ENCODE results near the gene SERPINE2.

SERPINE2 gene

GRCh38 chr2:223930103-223930976 lies 108.7 kb downstream of the SERPINE2 start:
- Histone ChIP-seq H3K4me1 (ENCODE audit: control insufficient read depth in 2 of 2, insufficient read depth in 1 of 2, low read depth in 1 of 2, low read length in 2 of 2) (peaks cover 0 to 3% of the 10 kb centered on the region in 2 donors), H3K27me3 (ENCODE audit: control insufficient read depth in 3 of 3, insufficient read depth in 3 of 3, low read depth in 1 of 3, low read length in 3 of 3) (no peaks in the 10 kb centered on the region), H3K23ac (ENCODE audit: low read depth, low read length, poor library complexity) (no peak overlapping the region), H3K9ac (ENCODE audit: low read depth, low read length, poor library complexity) (no peak overlapping the region), H3K36me3 (replicated peaks in 1 of 2; ENCODE audit: control insufficient read depth in 2 of 2, insufficient read depth in 2 of 2, low read length in 2 of 2) (peaks cover 0 to 7% of the 10 kb centered on the region in 2 donors), H3K4me2 (ENCODE audit: insufficient read depth, low read length, poor library complexity, severe bottlenecking) (no peak overlapping the region), H2AFZ (ENCODE audit: low read length) (no peak overlapping the region), H3K79me1 (ENCODE audit: low read depth, low read length) (peaks cover 2% of the 10 kb centered on the region), H4K91ac (ENCODE audit: low read depth, low read length, poor library complexity) (peak overlapping the region; percentile 11), H2BK12ac (ENCODE audit: low read length) (no peak overlapping the region), H2BK5ac (ENCODE audit: low read length) (no peak overlapping the region), H3K27ac (replicated peaks; ENCODE audit: low read length) (no peak overlapping the region), H4K8ac (ENCODE audit: low read depth, low read length) (peak overlapping the region; percentile 86), H3K4me3 (ENCODE audit: low read length in 2 of 2) (no peak overlapping the region), H2AK5ac (ENCODE audit: low read depth, low read length) (no peak overlapping the region), H3K14ac (ENCODE audit: low read length) (no peak overlapping the region), H3K4ac (ENCODE audit: low read length) (no peak overlapping the region), H3K18ac (ENCODE audit: low read length) (peak overlapping the region; percentile 20), H3K9me3 (replicated peaks in 1 of 2; ENCODE audit: control insufficient read depth in 2 of 2, insufficient read depth in 1 of 2, low read depth in 1 of 2, low read length in 2 of 2) (peaks cover 0 to 11% of the 10 kb centered on the region in 2 donors), H2BK15ac (ENCODE audit: low read length) (no peak overlapping the region), H2BK120ac (ENCODE audit: low read depth, low read length) (no peak overlapping the region)
- no peak for DNase-seq (ENCODE audit: low spot score)
- WGBS, 2 donors (ENCODE audit: extremely low coverage in 2 of 2, insufficient read length in 2 of 2, insufficient replicate concordance in 1 of 2): no CpG with 5 or more reads among the region's 23 CpGs

- Histone ChIP-seq H3K36me3 (replicated peaks in 1 of 2; ENCODE audit: control insufficient read depth in 2 of 2, insufficient read depth in 2 of 2, low read length in 2 of 2) (peaks cover 0 to 10% of the 10 kb centered on the region in 2 donors), H2BK15ac (ENCODE audit: low read length) (no peak overlapping the region), H3K4me2 (ENCODE audit: insufficient read depth, low read length, poor library complexity, severe bottlenecking) (no peak overlapping the region), H2BK5ac (ENCODE audit: low read length) (no peak overlapping the region), H3K18ac (ENCODE audit: low read length) (no peak overlapping the region), H3K9me3 (replicated peaks in 1 of 2; ENCODE audit: control insufficient read depth in 2 of 2, insufficient read depth in 1 of 2, low read depth in 1 of 2, low read length in 2 of 2) (peaks cover 0 to 11% of the 10 kb centered on the region in 2 donors), H3K23ac (ENCODE audit: low read depth, low read length, poor library complexity) (no peak overlapping the region), H3K79me1 (ENCODE audit: low read depth, low read length) (no peaks in the 10 kb centered on the region), H2AFZ (ENCODE audit: low read length) (no peak overlapping the region), H4K8ac (ENCODE audit: low read depth, low read length) (no peak overlapping the region), H3K27ac (replicated peaks; ENCODE audit: low read length) (no peak overlapping the region), H3K9ac (ENCODE audit: low read depth, low read length, poor library complexity) (no peak overlapping the region), H2AK5ac (ENCODE audit: low read depth, low read length) (no peak overlapping the region), H2BK12ac (ENCODE audit: low read length) (no peak overlapping the region), H4K91ac (ENCODE audit: low read depth, low read length, poor library complexity) (no peak overlapping the region), H3K4me1 (ENCODE audit: control insufficient read depth in 2 of 2, insufficient read depth in 1 of 2, low read depth in 1 of 2, low read length in 2 of 2) (peaks cover 0 to 3% of the 10 kb centered on the region in 2 donors), H3K14ac (ENCODE audit: low read length) (no peak overlapping the region), H3K27me3 (ENCODE audit: control insufficient read depth in 3 of 3, insufficient read depth in 3 of 3, low read depth in 1 of 3, low read length in 3 of 3) (no peaks in the 10 kb centered on the region), H3K4ac (ENCODE audit: low read length) (no peak overlapping the region), H3K4me3 (ENCODE audit: low read length in 2 of 2) (no peak overlapping the region), H2BK120ac (ENCODE audit: low read depth, low read length) (no peak overlapping the region)
- no peak for DNase-seq (ENCODE audit: low spot score)
- WGBS, 2 donors (ENCODE audit: extremely low coverage in 2 of 2, insufficient read length in 2 of 2, insufficient replicate concordance in 1 of 2): no CpG with 5 or more reads among the region's 4 CpGs
These were observed 109.4 kb downstream of the SERPINE2 start for GRCh38 chr2:223929571-223930102.

- Histone ChIP-seq H3K4me1 (ENCODE audit: control insufficient read depth in 2 of 2, insufficient read depth in 1 of 2, low read depth in 1 of 2, low read length in 2 of 2) (peaks cover 0 to 3% of the 10 kb centered on the region in 2 donors), H3K23ac (ENCODE audit: low read depth, low read length, poor library complexity) (no peak overlapping the region), H3K27ac (replicated peaks; ENCODE audit: low read length) (no peak overlapping the region), H2BK120ac (ENCODE audit: low read depth, low read length) (no peak overlapping the region), H3K36me3 (replicated peaks in 1 of 2; ENCODE audit: control insufficient read depth in 2 of 2, insufficient read depth in 2 of 2, low read length in 2 of 2) (peaks cover 0 to 14% of the 10 kb centered on the region in 2 donors), H3K4me2 (ENCODE audit: insufficient read depth, low read length, poor library complexity, severe bottlenecking) (no peak overlapping the region), H4K91ac (ENCODE audit: low read depth, low read length, poor library complexity) (no peak overlapping the region), H3K4ac (ENCODE audit: low read length) (no peak overlapping the region), H3K9ac (ENCODE audit: low read depth, low read length, poor library complexity) (no peak overlapping the region), H3K79me1 (ENCODE audit: low read depth, low read length) (no peaks in the 10 kb centered on the region), H2AFZ (ENCODE audit: low read length) (no peak overlapping the region), H3K14ac (ENCODE audit: low read length) (no peak overlapping the region), H3K18ac (ENCODE audit: low read length) (no peak overlapping the region), H3K9me3 (replicated peaks in 1 of 2; ENCODE audit: control insufficient read depth in 2 of 2, insufficient read depth in 1 of 2, low read depth in 1 of 2, low read length in 2 of 2) (peaks cover 0 to 11% of the 10 kb centered on the region in 2 donors), H3K27me3 (ENCODE audit: control insufficient read depth in 3 of 3, insufficient read depth in 3 of 3, low read depth in 1 of 3, low read length in 3 of 3) (no peaks in the 10 kb centered on the region), H2BK5ac (ENCODE audit: low read length) (no peak overlapping the region), H4K8ac (ENCODE audit: low read depth, low read length) (no peak overlapping the region), H2BK15ac (ENCODE audit: low read length) (no peak overlapping the region), H3K4me3 (ENCODE audit: low read length in 2 of 2) (no peak overlapping the region), H2AK5ac (ENCODE audit: low read depth, low read length) (no peak overlapping the region), H2BK12ac (ENCODE audit: low read length) (no peak overlapping the region)
- no CpG with 5 or more reads among the region's 7 CpGs for WGBS, 2 donors (ENCODE audit: extremely low coverage in 2 of 2, insufficient read length in 2 of 2, insufficient replicate concordance in 1 of 2)
- no peak for DNase-seq (ENCODE audit: low spot score)
These were observed 110.7 kb downstream of the SERPINE2 start for GRCh38 chr2:223928113-223929006.
